ENCODE results near the gene PARD6G.

The PARD6G gene

GRCh38 chr18:80200932-80201672, 46.2 kb downstream of the PARD6G start:
- Histone ChIP-seq H2BK12ac (ENCODE audit: low read length) (no peak overlapping the region), H2AFZ (ENCODE audit: insufficient read depth, low read length, poor library complexity) (no peak overlapping the region), H3K23ac (ENCODE audit: low read length) (no peak overlapping the region), H3K4me1 (ENCODE audit: control insufficient read depth in 1 of 2, insufficient read depth in 2 of 2, low read length in 2 of 2) (peaks cover 2 to 5% of the 10 kb centered on the region in 2 experiments), H4K8ac (ENCODE audit: low read depth, low read length) (no peak overlapping the region), H3K18ac (ENCODE audit: low read length) (no peak overlapping the region), H3K9me3 (ENCODE audit: insufficient read depth, low read depth, low read length) (no peaks in the 10 kb centered on the region), H3K27me3 (ENCODE audit: insufficient read depth, low read length) (no peaks in the 10 kb centered on the region), H3K4me2 (ENCODE audit: low read length) (no peak overlapping the region), H4K12ac (ENCODE audit: low read depth, low read length) (no peak overlapping the region), H4K91ac (ENCODE audit: low read depth, low read length) (no peak overlapping the region), H3K27ac (ENCODE audit: low read depth, low read length) (no peak overlapping the region), H3K79me2 (ENCODE audit: control insufficient read depth, insufficient read depth, low read length, poor library complexity) (no peaks in the 10 kb centered on the region), H3K4me3 (ENCODE audit: low read depth, low read length) (no peak overlapping the region), H2AK5ac (ENCODE audit: low read length) (no peak overlapping the region), H2BK5ac (ENCODE audit: low read depth, low read length, poor library complexity) (no peak overlapping the region), H3K9ac (ENCODE audit: low read length) (no peak overlapping the region), H3K36me3 (ENCODE audit: control insufficient read depth in 1 of 2, insufficient read depth in 2 of 2, low read length in 2 of 2) (no peaks in the 10 kb centered on the region), H3K79me1 (ENCODE audit: low read length) (no peaks in the 10 kb centered on the region), H3K14ac (ENCODE audit: low read length) (no peak overlapping the region), H3K4ac (ENCODE audit: low read depth, low read length) (no peak overlapping the region), H2BK120ac (ENCODE audit: insufficient read depth, low read length, poor library complexity) (no peak overlapping the region)
- no CpG with 5 or more reads among the region's 17 CpGs for WGBS (ENCODE audit: extremely low coverage, insufficient coverage, insufficient read length)
- DNase-seq, result no peak

- Histone ChIP-seq H2BK120ac (ENCODE audit: insufficient read depth, low read length, poor library complexity) (no peak overlapping the region), H3K4ac (ENCODE audit: low read depth, low read length) (no peak overlapping the region), H3K36me3 (ENCODE audit: control insufficient read depth in 1 of 2, insufficient read depth in 2 of 2, low read length in 2 of 2) (no peaks in the 10 kb centered on the region), H2AFZ (ENCODE audit: insufficient read depth, low read length, poor library complexity) (no peak overlapping the region), H3K79me1 (ENCODE audit: low read length) (no peaks in the 10 kb centered on the region), H3K23ac (ENCODE audit: low read length) (no peak overlapping the region), H2BK12ac (ENCODE audit: low read length) (no peak overlapping the region), H4K12ac (ENCODE audit: low read depth, low read length) (no peak overlapping the region), H3K9ac (ENCODE audit: low read length) (no peak overlapping the region), H3K18ac (ENCODE audit: low read length) (no peak overlapping the region), H3K4me2 (ENCODE audit: low read length) (no peak overlapping the region), H3K4me1 (ENCODE audit: control insufficient read depth in 1 of 2, insufficient read depth in 2 of 2, low read length in 2 of 2) (peaks cover 2 to 5% of the 10 kb centered on the region in 2 experiments), H3K4me3 (ENCODE audit: low read depth, low read length) (no peak overlapping the region), H3K27ac (ENCODE audit: low read depth, low read length) (no peak overlapping the region), H4K8ac (ENCODE audit: low read depth, low read length) (no peak overlapping the region), H2AK5ac (ENCODE audit: low read length) (no peak overlapping the region), H3K79me2 (ENCODE audit: control insufficient read depth, insufficient read depth, low read length, poor library complexity) (no peaks in the 10 kb centered on the region), H3K14ac (ENCODE audit: low read length) (no peak overlapping the region), H3K9me3 (ENCODE audit: insufficient read depth, low read depth, low read length) (no peaks in the 10 kb centered on the region), H2BK5ac (ENCODE audit: low read depth, low read length, poor library complexity) (no peak overlapping the region), H4K91ac (ENCODE audit: low read depth, low read length) (no peak overlapping the region), H3K27me3 (ENCODE audit: insufficient read depth, low read length) (no peaks in the 10 kb centered on the region)
- DNase-seq, result peak in 1 of 2 donors; percentile 42
- WGBS (ENCODE audit: extremely low coverage, insufficient coverage, insufficient read length), result no CpG with 5 or more reads among the region's 17 CpGs
Observed at GRCh38 chr18:80200171-80200931, 47.0 kb downstream of the PARD6G start.

- no peaks in the 10 kb centered on the region for H3K36me3 ChIP-seq (ENCODE audit: control insufficient read depth in 1 of 2, insufficient read depth in 2 of 2, low read length in 2 of 2)
- H3K4me2 ChIP-seq (ENCODE audit: low read length), result no peak overlapping the region
- H3K27me3 ChIP-seq (ENCODE audit: insufficient read depth, low read length), result no peaks in the 10 kb centered on the region
- no peak overlapping the region for H3K23ac ChIP-seq (ENCODE audit: low read length)
- H3K4ac ChIP-seq (ENCODE audit: low read depth, low read length), result no peak overlapping the region
- H2AK5ac ChIP-seq (ENCODE audit: low read length), result no peak overlapping the region
- no CpG with 5 or more reads among the region's 15 CpGs for WGBS (ENCODE audit: extremely low coverage, insufficient coverage, insufficient read length)
- no peak overlapping the region for H3K9ac ChIP-seq (ENCODE audit: low read length)
- H3K27ac ChIP-seq (ENCODE audit: low read depth, low read length), result no peak overlapping the region
- no peak overlapping the region for H4K91ac ChIP-seq (ENCODE audit: low read depth, low read length)
- H3K4me3 ChIP-seq (ENCODE audit: low read depth, low read length), result no peak overlapping the region
- H3K4me1 ChIP-seq (ENCODE audit: control insufficient read depth in 1 of 2, insufficient read depth in 2 of 2, low read length in 2 of 2), result peaks cover 2 to 5% of the 10 kb centered on the region in 2 experiments
- H3K9me3 ChIP-seq (ENCODE audit: insufficient read depth, low read depth, low read length), result no peaks in the 10 kb centered on the region
- H3K79me1 ChIP-seq (ENCODE audit: low read length), result no peaks in the 10 kb centered on the region
- H3K14ac ChIP-seq (ENCODE audit: low read length), result no peak overlapping the region
- H2BK12ac ChIP-seq (ENCODE audit: low read length), result no peak overlapping the region
- no peak for DNase-seq
- H3K18ac ChIP-seq (ENCODE audit: low read length), result no peak overlapping the region
- no peak overlapping the region for H4K12ac ChIP-seq (ENCODE audit: low read depth, low read length)
- no peak overlapping the region for H2AFZ ChIP-seq (ENCODE audit: insufficient read depth, low read length, poor library complexity)
- H4K8ac ChIP-seq (ENCODE audit: low read depth, low read length), result no peak overlapping the region
- no peaks in the 10 kb centered on the region for H3K79me2 ChIP-seq (ENCODE audit: control insufficient read depth, insufficient read depth, low read length, poor library complexity)
- H2BK5ac ChIP-seq (ENCODE audit: low read depth, low read length, poor library complexity), result no peak overlapping the region
- H2BK120ac ChIP-seq (ENCODE audit: insufficient read depth, low read length, poor library complexity), result no peak overlapping the region
Observed at GRCh38 chr18:80198994-80199748, 48.1 kb downstream of the PARD6G start.

GRCh38 chr18:80198391-80198790, 48.9 kb downstream of the PARD6G start:
- H3K4me1 ChIP-seq (ENCODE audit: control insufficient read depth in 1 of 2, insufficient read depth in 2 of 2, low read length in 2 of 2), result peaks cover 2 to 5% of the 10 kb centered on the region in 2 experiments
- no peak overlapping the region for H2AFZ ChIP-seq (ENCODE audit: insufficient read depth, low read length, poor library complexity)
- H3K27ac ChIP-seq (ENCODE audit: low read depth, low read length), result no peak overlapping the region
- no peaks in the 10 kb centered on the region for H3K27me3 ChIP-seq (ENCODE audit: insufficient read depth, low read length)
- DNase-seq, result no peak
- H3K36me3 ChIP-seq (ENCODE audit: control insufficient read depth in 1 of 2, insufficient read depth in 2 of 2, low read length in 2 of 2), result no peaks in the 10 kb centered on the region
- H2BK120ac ChIP-seq (ENCODE audit: insufficient read depth, low read length, poor library complexity), result no peak overlapping the region
- H4K8ac ChIP-seq (ENCODE audit: low read depth, low read length), result no peak overlapping the region
- H3K79me2 ChIP-seq (ENCODE audit: control insufficient read depth, insufficient read depth, low read length, poor library complexity), result no peaks in the 10 kb centered on the region
- WGBS (ENCODE audit: extremely low coverage, insufficient coverage, insufficient read length), result no CpG with 5 or more reads among the region's 1 CpG
- H3K9ac ChIP-seq (ENCODE audit: low read length), result no peak overlapping the region
- H4K12ac ChIP-seq (ENCODE audit: low read depth, low read length), result no peak overlapping the region
- H3K4me2 ChIP-seq (ENCODE audit: low read length), result no peak overlapping the region
- H3K79me1 ChIP-seq (ENCODE audit: low read length), result no peaks in the 10 kb centered on the region
- H3K18ac ChIP-seq (ENCODE audit: low read length), result no peak overlapping the region
- H3K9me3 ChIP-seq (ENCODE audit: insufficient read depth, low read depth, low read length), result no peaks in the 10 kb centered on the region
- H2BK12ac ChIP-seq (ENCODE audit: low read length), result no peak overlapping the region
- H3K23ac ChIP-seq (ENCODE audit: low read length), result no peak overlapping the region
- H2AK5ac ChIP-seq (ENCODE audit: low read length), result no peak overlapping the region
- no peak overlapping the region for H4K91ac ChIP-seq (ENCODE audit: low read depth, low read length)
- H2BK5ac ChIP-seq (ENCODE audit: low read depth, low read length, poor library complexity), result no peak overlapping the region
- H3K4me3 ChIP-seq (ENCODE audit: low read depth, low read length), result no peak overlapping the region
- no peak overlapping the region for H3K4ac ChIP-seq (ENCODE audit: low read depth, low read length)
- no peak overlapping the region for H3K14ac ChIP-seq (ENCODE audit: low read length)

Measured in trophoblast cell (in vitro differentiated cells and primary cell).